ENCODE results near the gene LRRC37B. TPM values are rescaled to one million over a fixed set of nuclear protein-coding genes. Genes with fewer than 3 reads are reported as not detected.
"Not testable (repeated sequence)": the region's sequence is repeated elsewhere in the genome, so short reads cannot be mapped to it uniquely, and the experiment has no call there.

LRRC37B gene
- total and polyA plus RNA-seq, 4 donors, result 1.5 to 5.9 (median 4.5) TPM

GRCh38 chr17:32033223-32033622, 26.0 kb downstream of the LRRC37B start:
- WGBS, result 97% methylated on average over 2 of the region's 2 CpGs
- Histone ChIP-seq H3K27me3 (ENCODE audit: control insufficient read depth in 4 of 4, insufficient read depth in 4 of 4, low read length in 3 of 4) (no peaks in the 10 kb centered on the region), H3K9ac (ENCODE audit: low read depth in 1 of 2, low read length in 2 of 2) (no peak overlapping the region), H3K4me1 (ENCODE audit: control insufficient read depth in 4 of 4, insufficient read depth in 4 of 4, low read length in 3 of 4) (no peaks in the 10 kb centered on the region), H3K27ac (ENCODE audit: low read depth in 1 of 2, low read length in 2 of 2) (no peak overlapping the region), H3K9me3 (ENCODE audit: control insufficient read depth in 4 of 4, low read length in 3 of 4) (no peaks in the 10 kb centered on the region), H3K4me3 (ENCODE audit: low read depth in 1 of 3, low read length in 3 of 3) (no peak overlapping the region), H3K36me3 (ENCODE audit: control insufficient read depth in 4 of 4, insufficient read depth in 3 of 4, low read depth in 1 of 4, low read length in 3 of 4) (peaks cover 0 to 10% (median 3%) of the 10 kb centered on the region in 4 donors)
- DNase-seq (ENCODE audit: low spot score), result no peak
- TF ChIP-seq CTCF (IDR thresholded peaks at IDR 0.05; ENCODE audit: low read depth, low read length, missing input control), result no peak
- no peak for TF ChIP-seq HNF4A (conservative IDR thresholded peaks at IDR 0.05)
- no peak for TF ChIP-seq FOXA2 (IDR thresholded peaks at IDR 0.05)
- TF ChIP-seq ZBTB33 (IDR thresholded peaks at IDR 0.05), result no peak
- no peak for TF ChIP-seq FOXA1 (IDR thresholded peaks at IDR 0.05)
- TF ChIP-seq TAF1 (conservative IDR thresholded peaks at IDR 0.05), result no peak
- no peak for TF ChIP-seq EGR1 (IDR thresholded peaks at IDR 0.05; ENCODE audit: low read depth in 2 of 2)
- TF ChIP-seq REST (IDR thresholded peaks at IDR 0.05), result no peak
- no peak for TF ChIP-seq RAD21 (IDR thresholded peaks at IDR 0.05)
- TF ChIP-seq YY1 (IDR thresholded peaks at IDR 0.05), result no peak
- TF ChIP-seq GABPA (IDR thresholded peaks at IDR 0.05 in 1 of 2, conservative IDR thresholded peaks at IDR 0.05 in 1 of 2), result no peak
- no peak for TF ChIP-seq HNF4G (IDR thresholded peaks at IDR 0.05)
- no peak for TF ChIP-seq SP1 (IDR thresholded peaks at IDR 0.05)
- TF ChIP-seq NR2F2 (IDR thresholded peaks at IDR 0.05), result no peak
- no peak for TF ChIP-seq ATF3 (IDR thresholded peaks at IDR 0.05)

GRCh38 chr17:32033812-32034211, 26.6 kb downstream of the LRRC37B start:
- H3K4me1 ChIP-seq (ENCODE audit: control insufficient read depth in 4 of 4, insufficient read depth in 4 of 4, low read length in 3 of 4); H3K27me3 ChIP-seq (ENCODE audit: control insufficient read depth in 4 of 4, insufficient read depth in 4 of 4, low read length in 3 of 4); H3K27ac ChIP-seq (ENCODE audit: low read depth in 1 of 2, low read length in 2 of 2); H3K9me3 ChIP-seq (ENCODE audit: control insufficient read depth in 4 of 4, low read length in 3 of 4); H3K4me3 ChIP-seq (ENCODE audit: low read depth in 1 of 3, low read length in 3 of 3); H3K9ac ChIP-seq (ENCODE audit: low read depth in 1 of 2, low read length in 2 of 2); DNase-seq (ENCODE audit: low spot score): not testable (repeated sequence)
- peaks cover 0 to 10% (median 3%) of the 10 kb centered on the region in 4 donors for H3K36me3 ChIP-seq (ENCODE audit: control insufficient read depth in 4 of 4, insufficient read depth in 3 of 4, low read depth in 1 of 4, low read length in 3 of 4)
- WGBS, result 90% methylated on average over 1 of the region's 1 CpG

- H3K4me1 ChIP-seq (ENCODE audit: control insufficient read depth in 4 of 4, insufficient read depth in 4 of 4, low read length in 3 of 4); DNase-seq (ENCODE audit: low spot score); H3K36me3 ChIP-seq (ENCODE audit: control insufficient read depth in 4 of 4, insufficient read depth in 3 of 4, low read depth in 1 of 4, low read length in 3 of 4); H3K9ac ChIP-seq (ENCODE audit: low read depth in 1 of 2, low read length in 2 of 2); H3K27ac ChIP-seq (ENCODE audit: low read depth in 1 of 2, low read length in 2 of 2); H3K27me3 ChIP-seq (ENCODE audit: control insufficient read depth in 4 of 4, insufficient read depth in 4 of 4, low read length in 3 of 4); H3K4me3 ChIP-seq (ENCODE audit: low read depth in 1 of 3, low read length in 3 of 3); H3K9me3 ChIP-seq (ENCODE audit: control insufficient read depth in 4 of 4, low read length in 3 of 4): not testable (repeated sequence)
- WGBS, result 96% methylated on average over 17 of the region's 17 CpGs
Observed at GRCh38 chr17:32040246-32040645, 33.1 kb downstream of the LRRC37B start.

GRCh38 chr17:32041306-32041875, 34.2 kb downstream of the LRRC37B start:
- H3K27me3 ChIP-seq (ENCODE audit: control insufficient read depth in 4 of 4, insufficient read depth in 4 of 4, low read length in 3 of 4); H3K4me1 ChIP-seq (ENCODE audit: control insufficient read depth in 4 of 4, insufficient read depth in 4 of 4, low read length in 3 of 4); H3K36me3 ChIP-seq (ENCODE audit: control insufficient read depth in 4 of 4, insufficient read depth in 3 of 4, low read depth in 1 of 4, low read length in 3 of 4); DNase-seq (ENCODE audit: low spot score); H3K9ac ChIP-seq (ENCODE audit: low read depth in 1 of 2, low read length in 2 of 2); H3K27ac ChIP-seq (ENCODE audit: low read depth in 1 of 2, low read length in 2 of 2); H3K9me3 ChIP-seq (ENCODE audit: control insufficient read depth in 4 of 4, low read length in 3 of 4); H3K4me3 ChIP-seq (ENCODE audit: low read depth in 1 of 3, low read length in 3 of 3): not testable (repeated sequence)
- 97% methylated on average over 19 of the region's 19 CpGs for WGBS
